ENCODE results near the gene SREBF2.

The SREBF2 gene

DNA sequence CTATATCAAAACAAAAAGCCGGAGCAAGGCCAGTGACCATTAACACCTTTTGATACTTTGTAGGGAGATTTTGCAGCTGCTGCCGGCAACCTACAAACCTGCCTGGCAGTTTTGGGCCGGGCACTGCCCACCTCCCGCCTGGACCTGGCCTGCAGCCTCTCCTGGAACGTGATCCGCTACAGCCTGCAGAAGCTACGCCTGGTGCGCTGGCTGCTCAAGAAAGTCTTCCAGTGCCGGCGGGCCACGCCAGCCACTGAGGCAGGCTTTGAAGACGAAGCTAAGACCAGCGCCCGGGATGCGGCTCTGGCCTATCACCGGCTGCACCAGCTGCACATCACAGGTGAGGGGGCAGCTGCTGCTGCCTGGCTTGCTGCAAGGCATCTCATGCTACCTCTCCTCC, 47.7 kb downstream of the SREBF2 start:
- DNase-seq, result no peak

DNA sequence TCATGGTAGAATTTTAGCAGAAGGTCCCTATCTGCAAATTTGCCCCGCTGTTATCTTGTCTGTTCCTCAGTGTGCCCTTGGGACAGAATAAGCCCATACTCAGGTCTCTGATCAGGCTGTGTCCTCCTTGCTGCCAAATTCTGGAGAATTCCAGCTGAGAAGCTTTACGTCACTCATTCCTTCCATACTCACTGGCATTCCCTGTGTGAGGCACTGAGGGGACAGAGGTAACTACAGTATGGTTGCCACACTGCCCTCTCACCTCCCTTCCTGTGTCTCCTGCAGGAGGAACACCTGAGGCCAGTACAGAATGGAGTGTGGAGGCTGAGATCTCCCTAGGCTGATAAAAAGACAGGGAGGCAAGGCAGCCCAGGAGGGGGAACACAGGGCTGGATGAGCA, 50.5 kb downstream of the SREBF2 start:
- no peak for DNase-seq

DNA sequence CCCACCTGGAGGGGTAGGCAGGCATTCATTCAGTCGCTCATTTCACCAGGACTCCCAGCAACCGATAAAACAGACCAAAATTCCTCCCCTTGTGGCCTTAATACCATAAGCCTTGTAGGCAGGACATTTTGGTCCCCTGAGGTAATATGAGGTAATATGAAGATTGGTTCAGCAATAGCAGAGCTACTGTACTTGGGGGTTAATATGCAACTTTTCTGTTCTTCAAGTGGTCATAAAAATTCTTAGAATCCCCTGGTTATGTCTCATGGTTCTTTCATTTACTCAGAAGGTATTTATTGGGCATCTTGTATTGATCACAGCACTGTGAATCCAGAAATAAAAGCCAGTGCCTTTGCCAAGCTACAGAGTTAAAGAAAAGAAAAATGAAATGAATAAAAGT, 52.2 kb downstream of the SREBF2 start:
- DNase-seq, result no peak

DNA sequence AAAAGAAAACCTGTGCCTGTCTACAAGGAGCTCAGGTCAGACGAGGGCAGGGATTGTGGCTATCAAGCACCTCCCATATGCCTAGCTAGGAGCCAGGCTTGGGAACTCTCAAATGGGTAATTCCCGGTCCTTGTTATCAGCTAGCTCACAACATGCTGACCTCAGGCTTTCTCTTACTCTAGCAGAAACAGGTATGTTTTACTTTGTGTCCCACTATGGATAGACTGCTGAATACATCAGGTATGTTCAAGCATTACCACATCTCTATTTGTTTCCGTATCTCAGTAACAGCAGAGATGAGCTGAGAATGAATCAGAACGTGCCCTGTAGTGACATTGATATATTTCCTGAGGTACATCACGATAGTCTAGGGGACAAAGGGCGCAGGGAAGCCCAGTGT, 52.6 kb downstream of the SREBF2 start:
- no peak for DNase-seq

DNA sequence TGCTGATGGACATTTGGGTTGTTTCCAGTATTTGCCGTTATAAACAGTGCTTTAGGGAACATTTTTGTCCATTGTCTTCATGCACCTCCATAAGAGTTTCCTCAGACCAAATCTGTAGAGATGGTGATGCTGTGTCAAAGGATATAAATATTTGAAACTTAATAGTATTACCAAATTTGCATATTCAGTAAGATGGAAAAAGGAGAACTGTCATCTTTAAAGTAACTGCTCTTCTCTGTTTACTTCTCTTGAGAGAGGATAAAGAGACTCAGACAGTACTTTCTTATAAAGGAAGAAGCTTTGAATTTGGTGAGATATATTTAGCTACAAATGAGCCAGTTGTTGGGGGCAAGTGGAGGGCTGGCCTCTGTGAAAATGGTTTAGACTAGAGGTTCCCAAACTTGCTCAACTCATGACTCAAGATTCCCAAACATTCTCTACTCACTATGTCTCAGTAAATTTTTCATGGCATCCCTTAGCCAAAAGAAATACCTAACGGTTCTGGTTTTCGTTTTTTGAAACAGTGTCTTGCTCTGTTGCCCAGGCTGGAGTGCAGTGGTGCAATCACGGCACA, 55.8 kb downstream of the SREBF2 start:
- no peak for DNase-seq

DNA sequence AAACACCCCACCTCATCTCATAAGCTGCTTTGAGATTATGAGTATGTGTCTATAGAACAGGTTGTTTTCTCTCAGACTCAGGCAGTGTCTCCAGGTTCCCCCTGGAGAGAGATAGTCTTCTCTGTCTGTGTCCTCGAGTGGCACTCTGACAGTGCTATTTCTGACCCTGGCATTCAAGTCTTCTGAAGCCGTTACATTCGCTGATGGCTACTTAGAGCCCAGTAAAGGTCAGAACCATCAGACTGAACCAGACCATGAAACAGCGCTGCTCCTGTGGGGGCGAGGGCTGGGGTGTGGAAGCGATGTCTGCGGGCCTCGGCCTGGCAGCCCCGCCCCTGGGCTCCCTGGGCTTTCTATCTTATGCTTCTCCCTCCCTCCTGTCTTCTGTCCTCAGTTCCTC, 58.5 kb downstream of the SREBF2 start:
- DNase-seq, result no peak

DNA sequence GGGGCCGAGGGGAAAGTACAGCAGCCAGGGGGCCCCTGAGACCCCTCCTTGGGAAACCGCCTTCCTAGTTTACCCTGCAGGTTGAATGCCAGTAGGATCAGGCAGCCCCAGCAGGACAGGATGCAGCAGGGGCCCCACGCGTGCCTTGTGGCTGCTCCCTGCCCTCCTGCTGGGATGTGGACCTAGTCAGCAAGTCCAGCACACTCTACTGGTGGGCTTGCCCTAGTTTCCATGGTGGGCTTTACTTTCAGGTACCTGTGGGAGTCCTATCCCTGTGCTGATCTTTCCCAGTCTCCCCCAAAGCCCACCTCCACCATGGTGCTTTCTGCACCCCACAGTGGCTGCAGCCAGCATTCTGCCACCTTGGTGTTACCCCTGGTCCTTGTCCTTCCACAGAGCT, 59.8 kb downstream of the SREBF2 start:
- DNase-seq, result no peak

DNA sequence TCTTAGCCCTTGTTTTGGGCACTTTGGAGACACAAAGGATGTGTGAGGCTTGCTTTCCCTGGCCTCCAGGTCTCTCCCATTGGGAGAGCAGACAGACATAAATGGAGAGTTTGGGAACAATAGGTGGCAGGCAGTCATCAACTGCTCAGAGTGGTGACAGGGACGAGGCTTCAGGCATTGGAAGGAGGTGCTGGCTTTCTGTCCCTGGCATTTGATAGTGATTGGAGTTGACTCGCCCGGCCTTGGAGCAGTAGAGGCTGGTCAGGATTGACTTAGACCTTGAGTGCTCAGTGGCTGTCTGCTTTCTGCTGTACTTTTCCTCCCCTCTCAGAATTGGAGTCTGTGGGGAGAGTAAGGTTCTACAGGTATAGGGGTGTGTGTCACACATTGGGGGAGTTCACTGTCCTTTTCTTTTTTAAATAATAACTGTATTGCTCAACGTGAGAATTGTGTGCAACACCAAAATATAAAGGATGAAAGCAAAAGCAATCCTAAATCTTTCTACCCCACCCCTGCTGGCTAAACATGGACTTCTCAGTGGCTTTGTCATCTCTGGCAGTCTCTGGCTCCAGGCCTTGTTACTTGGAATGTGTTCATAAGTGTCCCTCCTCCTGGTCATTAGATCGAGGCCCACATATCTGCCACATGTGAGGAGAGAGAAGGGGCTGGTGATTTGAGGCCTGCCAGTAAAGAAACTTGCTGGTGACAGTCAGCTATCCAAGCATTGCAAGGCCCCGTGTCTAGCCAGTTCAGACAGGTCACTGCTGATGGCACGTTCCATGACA, 60.9 kb downstream of the SREBF2 start:
- no peak for DNase-seq

DNA sequence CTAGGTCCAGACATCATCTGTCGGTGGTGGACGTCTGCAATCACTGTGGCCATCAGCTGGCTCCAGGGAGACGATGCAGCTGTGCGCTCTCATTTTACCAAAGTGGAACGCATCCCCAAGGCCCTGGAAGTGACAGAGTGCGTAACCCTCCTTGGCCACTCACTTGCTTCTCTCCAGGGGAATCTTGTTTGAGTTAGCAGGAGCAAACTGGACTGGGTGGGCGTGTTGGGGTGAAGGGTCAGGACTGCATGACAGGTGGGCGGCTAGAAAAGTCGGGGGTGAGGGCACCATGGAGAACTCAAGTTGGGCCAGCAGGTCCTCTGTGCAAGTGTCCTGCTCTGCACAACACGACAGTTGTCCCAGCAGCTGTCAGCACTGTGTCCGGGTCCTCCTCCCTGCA, 65.7 kb downstream of the SREBF2 start:
- DNase-seq, result no peak

DNA sequence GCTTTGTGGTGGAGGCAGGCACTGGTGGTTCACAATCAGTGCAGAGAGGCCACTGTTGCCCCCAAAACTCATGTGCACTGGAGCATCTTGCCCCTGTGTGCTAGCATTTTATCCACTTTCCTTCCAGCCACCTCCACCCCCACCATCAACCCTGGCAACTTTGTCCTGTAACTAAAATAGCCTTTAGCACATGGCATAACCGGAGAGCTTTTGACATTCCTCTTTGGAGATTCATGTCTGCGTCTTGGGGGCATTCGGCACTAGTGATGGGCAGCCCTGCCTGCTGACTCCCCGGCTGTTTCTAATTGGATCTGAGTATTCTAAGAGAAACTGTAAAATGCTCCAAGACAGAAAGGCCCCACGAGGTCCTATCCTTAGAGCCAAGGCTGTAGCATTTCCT, 66.2 kb downstream of the SREBF2 start:
- DNase-seq, result no peak

DNA sequence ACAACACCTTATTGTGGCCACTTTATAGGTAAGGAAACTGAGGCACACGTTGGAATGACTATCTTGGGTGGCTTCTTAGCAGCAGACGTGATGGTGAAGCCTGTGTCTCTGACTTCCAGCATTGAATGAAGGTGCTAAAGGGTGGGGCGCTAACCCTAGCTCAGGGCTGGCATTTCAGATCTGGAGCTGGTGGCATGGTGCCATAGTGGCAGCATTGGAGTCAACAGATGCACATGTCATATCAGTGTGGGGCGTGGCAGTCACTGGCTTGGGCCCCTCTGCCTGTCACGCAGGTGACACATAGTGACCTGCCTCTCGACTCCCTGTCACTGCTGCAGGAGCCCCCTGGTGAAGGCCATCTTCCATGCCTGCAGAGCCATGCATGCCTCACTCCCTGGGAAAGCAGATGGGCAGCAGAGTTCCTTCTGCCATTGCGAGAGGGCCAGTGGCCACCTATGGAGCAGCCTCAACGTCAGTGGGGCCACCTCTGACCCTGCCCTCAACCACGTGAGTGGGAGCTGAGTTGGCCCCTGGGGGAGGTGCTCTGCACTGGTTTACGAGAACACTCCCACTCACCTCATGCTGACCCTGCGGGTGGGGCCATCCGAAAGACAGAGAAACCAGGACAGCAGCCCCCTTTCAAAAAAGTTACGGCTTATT, 67.2 kb downstream of the SREBF2 start:
- no peak for DNase-seq

DNA sequence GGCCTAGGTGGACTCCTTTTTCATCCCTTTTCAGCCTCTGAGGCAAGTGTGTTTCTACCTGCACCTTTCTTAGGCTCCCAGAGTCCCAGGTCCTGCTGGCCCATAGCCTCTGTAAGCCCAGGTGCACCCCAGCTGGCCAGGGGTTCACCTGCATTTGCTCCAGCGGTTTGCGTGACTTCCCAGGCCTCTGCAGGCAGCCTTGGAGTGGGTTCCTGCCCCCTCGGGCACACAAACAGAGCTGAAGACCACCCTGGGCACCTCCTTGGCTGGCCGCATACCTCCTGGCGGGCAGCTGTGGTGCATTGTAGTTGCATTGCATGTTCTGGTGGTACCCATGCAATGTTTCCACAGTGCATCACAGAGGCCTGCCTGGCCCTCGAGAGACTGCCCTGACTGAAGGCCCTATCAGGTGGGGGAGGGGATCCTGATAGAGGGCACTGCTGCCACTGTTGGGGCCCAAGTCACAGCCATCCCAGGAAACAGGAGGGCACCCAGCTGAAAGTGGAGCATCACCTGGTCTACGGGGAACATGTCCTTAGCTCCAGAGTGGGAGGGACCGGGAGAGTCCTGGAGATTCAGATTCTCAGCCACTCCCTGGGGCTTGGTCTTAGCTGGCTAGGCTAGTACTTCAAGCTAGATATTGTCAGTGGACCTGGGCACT, 67.9 kb downstream of the SREBF2 start:
- no peak for DNase-seq

DNA sequence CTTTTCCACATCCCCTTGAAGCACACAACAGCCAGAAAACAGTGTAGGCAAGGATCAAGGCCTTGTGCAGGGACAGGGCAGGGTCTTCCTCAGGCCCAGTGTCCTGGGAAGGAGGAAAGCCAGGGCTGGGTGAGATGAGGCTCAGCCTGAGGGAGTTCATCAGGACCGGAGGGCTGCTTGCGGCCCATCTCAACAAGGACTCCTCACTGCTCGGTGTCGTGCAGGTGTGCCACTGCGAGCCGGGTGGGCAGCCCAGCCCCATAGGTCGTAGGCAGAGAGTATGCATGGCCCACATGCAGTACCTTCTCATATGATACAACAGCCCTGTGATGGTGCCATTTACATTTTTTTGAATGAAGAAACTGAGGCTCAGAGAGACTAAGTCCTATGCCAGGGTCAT, 69.1 kb downstream of the SREBF2 start:
- DNase-seq, result no peak

DNA sequence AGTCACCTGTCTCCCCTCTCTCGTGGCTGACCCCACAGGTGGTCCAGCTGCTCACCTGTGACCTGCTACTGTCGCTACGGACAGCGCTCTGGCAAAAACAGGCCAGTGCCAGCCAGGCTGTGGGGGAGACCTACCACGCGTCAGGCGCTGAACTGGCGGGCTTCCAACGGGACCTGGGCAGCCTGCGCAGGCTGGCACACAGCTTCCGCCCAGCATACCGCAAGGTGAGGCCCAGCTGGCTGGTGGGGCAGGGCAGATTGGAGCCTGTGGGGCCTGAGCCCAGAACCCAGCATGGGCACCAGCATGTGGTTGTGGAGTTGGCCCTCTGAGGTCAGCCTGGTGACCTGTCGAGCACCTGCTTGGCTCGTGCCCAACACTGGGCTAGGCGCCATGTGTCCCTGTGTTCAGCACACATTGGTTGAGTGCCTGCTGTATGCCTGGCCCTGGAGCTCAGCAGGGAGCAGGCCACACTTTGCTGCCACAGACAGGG, 70.1 kb downstream of the SREBF2 start:
- peak; percentile 86 for DNase-seq

DNA sequence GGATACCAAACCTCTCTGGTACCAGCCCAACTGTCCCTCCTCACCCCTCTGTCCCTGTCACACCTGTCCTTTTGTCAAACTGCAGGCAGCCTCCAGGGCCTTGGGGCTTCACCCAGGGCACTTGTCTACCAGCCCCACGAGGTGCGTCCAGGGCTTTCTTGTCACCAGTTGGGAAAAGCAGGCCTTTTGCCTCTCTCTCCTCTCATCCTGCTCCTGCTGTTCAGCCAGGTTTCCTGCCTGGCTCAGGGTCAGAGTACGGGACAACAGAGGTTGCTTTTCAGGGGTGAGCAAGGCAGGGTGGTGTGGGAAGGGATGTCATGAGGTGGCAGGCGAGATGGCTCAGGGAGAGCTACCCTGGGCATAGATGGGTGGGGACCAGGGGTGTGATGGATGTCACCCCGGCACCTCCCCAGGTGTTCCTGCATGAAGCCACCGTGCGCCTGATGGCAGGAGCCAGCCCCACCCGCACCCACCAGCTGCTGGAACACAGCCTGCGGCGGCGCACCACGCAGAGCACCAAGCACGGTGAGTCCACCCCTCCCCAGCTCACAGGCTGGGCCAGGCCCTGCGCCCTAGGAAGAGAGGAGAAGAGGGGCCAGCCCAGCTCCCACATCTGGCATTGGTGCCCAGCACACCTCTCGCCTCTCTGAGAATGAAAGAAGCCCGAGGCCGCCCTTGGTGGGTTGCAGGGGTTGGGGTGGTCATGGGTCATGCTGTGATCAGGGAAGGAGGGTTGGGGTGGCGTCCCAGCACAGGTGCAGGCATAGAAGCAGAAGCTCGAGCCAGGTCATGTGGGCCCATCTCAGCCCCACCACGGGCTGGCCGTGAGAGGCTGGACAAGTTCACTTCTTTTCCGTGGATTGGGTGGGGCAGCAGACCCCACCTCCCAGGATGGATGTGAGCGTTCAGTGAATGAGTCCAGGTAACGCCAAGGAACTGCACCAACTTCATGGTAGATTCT, 71.8 kb downstream of the SREBF2 start:
- no peak for DNase-seq

DNA sequence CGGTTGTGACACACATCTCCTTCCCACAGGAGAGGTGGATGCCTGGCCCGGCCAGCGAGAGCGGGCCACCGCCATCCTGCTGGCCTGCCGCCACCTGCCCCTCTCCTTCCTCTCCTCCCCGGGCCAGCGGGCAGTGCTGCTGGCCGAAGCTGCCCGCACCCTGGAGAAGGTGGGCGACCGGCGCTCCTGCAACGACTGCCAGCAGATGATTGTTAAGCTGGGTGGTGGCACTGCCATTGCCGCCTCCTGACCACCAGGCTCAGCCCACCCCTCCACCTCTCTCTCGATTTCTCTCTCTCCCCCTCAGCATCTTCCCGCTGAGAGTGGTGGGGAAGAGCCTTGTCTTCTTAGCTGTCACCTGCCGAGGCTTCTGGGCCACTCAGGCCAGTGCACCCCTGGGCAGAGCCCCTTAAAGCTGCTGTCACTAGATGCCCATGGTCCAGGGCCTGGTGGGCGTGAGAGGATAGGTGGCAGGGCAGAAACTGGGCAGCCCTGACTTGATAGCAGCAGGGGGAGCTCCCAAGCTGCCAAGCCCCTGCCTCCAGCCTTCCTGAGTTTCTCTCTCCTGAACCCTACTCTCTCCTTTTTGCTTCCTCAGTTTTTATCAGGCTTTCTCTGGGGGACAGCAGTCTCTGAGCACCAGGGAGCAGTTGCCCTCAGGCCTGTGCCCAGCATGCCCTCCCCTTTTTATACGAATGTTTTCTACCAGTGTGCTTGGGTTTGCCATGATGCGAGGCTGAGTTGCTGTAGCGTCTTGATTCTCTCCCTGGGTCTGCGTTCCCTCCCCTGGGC, 72.7 kb downstream of the SREBF2 start:
- no peak for DNase-seq

DNA sequence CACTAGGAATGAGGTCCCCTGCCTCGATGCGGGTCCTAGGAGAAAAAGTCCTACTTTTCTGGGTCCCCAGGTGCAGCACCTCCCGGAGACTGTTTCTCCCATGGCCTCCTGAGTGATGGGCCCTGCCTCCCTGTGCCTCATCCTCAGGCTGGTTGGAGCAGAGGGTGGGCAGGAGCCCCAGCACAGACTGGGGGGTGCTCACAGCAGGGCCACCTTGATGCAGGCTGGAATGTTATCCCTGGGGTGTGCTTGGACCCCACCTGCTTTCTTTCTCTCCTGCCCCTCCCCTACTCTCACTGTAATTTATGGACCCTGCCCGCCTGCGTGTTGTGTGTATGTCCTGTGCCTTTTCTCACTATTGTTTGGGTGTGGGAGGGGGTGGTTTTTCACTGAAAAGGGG, 73.9 kb downstream of the SREBF2 start:
- no peak for DNase-seq

DNA sequence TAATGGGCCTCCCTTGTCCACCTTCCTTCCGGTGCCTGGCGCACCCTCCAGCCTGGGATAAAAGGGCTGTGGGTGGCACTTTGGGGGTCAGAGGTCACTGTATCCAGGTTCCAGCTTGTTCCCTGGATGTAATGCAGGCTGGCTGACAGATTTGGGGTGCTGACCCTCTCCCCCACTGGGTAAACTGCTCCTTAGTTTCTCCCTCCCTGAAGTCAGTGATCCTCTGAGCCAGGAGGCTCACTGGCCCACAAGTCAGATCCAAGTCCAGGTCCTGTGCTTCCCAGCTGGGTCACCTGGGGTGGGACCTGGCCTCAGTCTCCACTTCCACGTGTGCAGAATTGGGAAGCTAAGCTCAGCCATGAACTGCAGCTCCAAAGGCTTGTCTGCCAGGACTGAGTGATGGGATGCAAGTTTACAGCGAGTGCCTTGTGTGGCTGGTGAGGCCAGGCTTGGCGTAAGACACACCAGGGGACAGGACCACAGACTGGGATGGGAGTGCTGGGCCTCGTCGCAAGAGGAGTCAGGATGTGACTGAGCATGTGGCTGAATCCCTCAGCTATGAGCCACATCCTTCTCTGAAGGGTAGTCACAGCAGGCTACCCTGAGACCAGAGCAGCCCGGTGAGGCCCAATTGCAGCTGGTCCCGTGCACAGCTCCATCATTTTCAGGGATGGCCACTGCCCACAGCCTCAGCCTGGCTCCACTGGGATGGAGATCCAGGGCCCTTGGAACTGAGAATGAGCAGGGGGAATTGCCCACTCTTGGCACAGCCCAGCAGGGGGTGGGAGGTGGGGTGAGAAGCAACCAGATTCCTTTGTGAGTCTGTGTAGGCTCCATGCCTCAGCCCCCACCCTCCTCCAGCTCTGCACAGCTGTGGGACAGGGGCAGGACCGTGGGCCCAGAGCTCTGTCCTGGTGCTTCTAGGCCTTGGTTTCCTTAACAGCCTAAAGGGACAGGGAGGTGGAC, 74.8 kb downstream of the SREBF2 start:
- no peak for DNase-seq

DNA sequence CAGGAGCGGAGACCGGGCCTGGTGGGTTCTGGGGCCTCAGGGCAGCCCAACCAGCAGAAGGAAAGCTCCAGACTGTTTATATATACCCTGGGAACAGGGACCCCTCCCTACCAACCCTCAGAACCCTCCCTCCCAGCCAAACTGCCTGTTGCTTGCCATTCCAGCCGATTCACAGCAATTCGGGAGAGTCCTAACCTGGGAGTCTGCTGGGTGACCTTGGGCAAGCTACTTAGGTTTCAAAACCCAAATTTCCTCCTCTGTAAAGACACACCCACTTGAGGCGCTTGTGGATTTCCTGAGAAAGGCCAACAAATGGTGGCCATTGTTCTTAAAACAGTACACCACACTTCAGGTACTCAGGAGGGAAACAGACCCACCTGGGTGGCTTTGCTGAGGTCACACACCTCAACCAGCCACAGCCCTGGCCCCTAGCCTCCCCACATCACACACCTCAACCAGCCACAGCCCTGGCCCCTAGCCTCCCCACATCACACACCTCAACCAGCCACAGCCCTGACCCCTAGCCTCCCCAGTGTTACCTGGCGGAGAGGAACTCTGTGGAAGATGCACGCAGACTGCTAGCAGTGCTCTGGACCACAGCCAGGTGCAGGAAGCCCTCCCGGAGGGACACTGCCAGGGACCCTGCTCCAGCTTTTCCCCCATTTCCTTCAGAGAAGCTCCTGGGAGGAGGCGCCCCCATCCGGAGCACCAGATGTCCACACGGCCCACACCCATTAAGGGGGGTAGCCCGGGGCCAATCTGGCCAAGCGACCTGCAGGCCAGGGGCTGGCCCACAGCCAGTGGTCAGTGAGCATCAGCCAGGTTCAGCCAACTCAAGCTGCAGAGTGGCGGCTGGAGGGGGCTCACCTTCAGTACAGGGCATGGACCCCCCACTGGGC, 75.8 kb downstream of the SREBF2 start:
- DNase-seq, result peak; percentile 59
